ENCODE results near the gene ELMO1. TPM values are rescaled to one million over a fixed set of nuclear protein-coding genes. Genes with fewer than 3 reads are reported as not detected.

The ELMO1 gene
- total and polyA plus RNA-seq, 10 of the 15 experiments (the other 5 are each of a cell fraction or from before 2014, with no cell fraction given) = 22.6 to 85.9 (median 56.6) TPM

DNA sequence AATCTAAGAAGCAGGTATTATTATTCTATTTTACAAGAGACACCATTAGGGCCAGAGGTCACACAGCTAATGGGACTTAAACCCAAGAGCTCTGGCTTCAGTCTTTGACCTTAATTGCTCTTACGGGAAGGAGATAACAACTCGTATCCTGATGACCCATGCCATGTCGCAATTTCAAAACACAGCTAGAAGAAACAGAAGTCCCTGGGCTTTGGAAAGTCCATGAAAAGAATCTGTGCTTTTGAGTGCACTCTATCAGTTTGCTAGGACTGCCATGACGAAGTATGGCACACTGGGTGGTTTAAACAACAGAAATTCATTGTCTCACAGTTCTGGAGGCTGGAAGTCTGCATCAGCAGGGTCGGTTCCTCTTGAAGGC is 476.5 kb downstream of the ELMO1 start:
- CTCF ChIA-PET = interaction anchor here (1.1 to 5.7 kb wide), 7 partner anchors 8 to 25 kb away, joined by 3 to 53 read pairs (median 7); no protein-coding TSS in a partner anchor
- BruUV-seq (replicated peaks) = no TSS peak
- Histone ChIP-seq H3K79me2 (ENCODE audit: control insufficient read depth, insufficient read depth, low read length) (no peaks in the 10 kb centered on the region), H3K9ac (ENCODE audit: control insufficient read depth, insufficient read depth, low read length) (no peak overlapping the region), H3K27ac (ENCODE audit: control insufficient read depth, insufficient read depth) (no peak overlapping the region), H4K20me1 (ENCODE audit: control insufficient read depth, insufficient read depth) (no peaks in the 10 kb centered on the region), H3K4me2 (ENCODE audit: control insufficient read depth, insufficient read depth) (no peak overlapping the region), H3K4me1 (ENCODE audit: control insufficient read depth, insufficient read depth, low read length) (no peaks in the 10 kb centered on the region), H2AFZ (ENCODE audit: control insufficient read depth, low read depth, low read length) (no peak overlapping the region), H3K27me3 (replicated peaks in 1 of 2; ENCODE audit: control insufficient read depth in 2 of 2, insufficient read depth in 2 of 2, low read length in 1 of 2) (no peaks in the 10 kb centered on the region), H3K9me3 (replicated peaks; ENCODE audit: control insufficient read depth, insufficient read depth, low read length) (no peaks in the 10 kb centered on the region; the same call in 2 of the 3 replicates), H3K36me3 (ENCODE audit: control insufficient read depth in 2 of 2, insufficient read depth in 2 of 2, low read length in 1 of 2) (no peaks in the 10 kb centered on the region), H3K4me3 (no peak overlapping the region)
- DNase-seq (ENCODE audit: low read depth, low spot score) (no peak), FAIRE-seq (no peak), ATAC-seq (no peak)
- POLR2A ChIA-PET = interaction anchor here (1.3 kb wide), 1 partner anchor 13 kb away, joined by 3 read pairs; no protein-coding TSS in a partner anchor
- SMC1A ChIA-PET (ENCODE audit: uncharacterized antibody, unreplicated experiment) = interaction anchor here (1.2 to 5.8 kb wide), 7 partner anchors 8 to 210 kb away, joined by 3 to 50 read pairs (median 7); no protein-coding TSS in a partner anchor
- in situ Hi-C loops (cut with MboI) (no loop called here), intact Hi-C loops (cut with micrococcal nuclease; ENCODE audit: unreplicated experiment) (no loop called here)
- TF ChIP-seq IRF4 (IDR thresholded peaks at IDR 0.05; ENCODE audit: low read depth, low read length) = no peak
- TF ChIP-seq BHLHE40 (IDR thresholded peaks at IDR 0.05; ENCODE audit: borderline replicate concordance in 1 of 2, low read depth in 2 of 2, low read length in 1 of 2) = no peak
- TF ChIP-seq FOXK2 (IDR thresholded peaks at IDR 0.05) = no peak
- TF ChIP-seq BRCA1 (IDR thresholded peaks at IDR 0.05; ENCODE audit: low read depth, low read length) = no peak
- RAD21 ChIA-PET (ENCODE audit: unreplicated experiment) = interaction anchor here (1.5 to 2.1 kb wide), 2 partner anchors 13 to 210 kb away, joined by 9 to 15 read pairs; no protein-coding TSS in a partner anchor
- 96% methylated on average over 5 of the region's 5 CpGs for WGBS (ENCODE audit: insufficient coverage, insufficient replicate concordance, low lambda C conversion rate, missing lambda C conversion rate)

GRCh38 chr7:36971515-36972139 is 477.0 kb downstream of the ELMO1 start:
- ChIA-PET CTCF (interaction anchor here (0.8 to 5.7 kb wide), 13 partner anchors 8 to 484 kb away, joined by 3 to 94 read pairs (median 6); no protein-coding TSS in a partner anchor), POLR2A (interaction anchor here (0.6 to 1.3 kb wide), 3 partner anchors 9 to 28 kb away, joined by 3 read pairs; no protein-coding TSS in a partner anchor), SMC1A (ENCODE audit: uncharacterized antibody, unreplicated experiment) (interaction anchor here (0.6 to 5.8 kb wide), 8 partner anchors 9 to 210 kb away, joined by 3 to 50 read pairs (median 6); no protein-coding TSS in a partner anchor), RAD21 (ENCODE audit: unreplicated experiment) (interaction anchor here (0.8 to 2.1 kb wide), 8 partner anchors 8 to 210 kb away, joined by 3 to 15 read pairs (median 4); no protein-coding TSS in a partner anchor)
- in situ Hi-C loops (cut with MboI) (no loop called here), intact Hi-C loops (cut with micrococcal nuclease; ENCODE audit: unreplicated experiment) (no loop called here)
- Histone ChIP-seq H3K36me3 (ENCODE audit: control insufficient read depth in 2 of 2, insufficient read depth in 2 of 2, low read length in 1 of 2) (no peaks in the 10 kb centered on the region), H3K4me1 (ENCODE audit: control insufficient read depth, insufficient read depth, low read length) (no peaks in the 10 kb centered on the region), H3K9me3 (replicated peaks; ENCODE audit: control insufficient read depth, insufficient read depth, low read length) (no peaks in the 10 kb centered on the region; the same call in 2 of the 3 replicates), H3K27me3 (replicated peaks in 1 of 2; ENCODE audit: control insufficient read depth in 2 of 2, insufficient read depth in 2 of 2, low read length in 1 of 2) (no peaks in the 10 kb centered on the region), H3K27ac (ENCODE audit: control insufficient read depth, insufficient read depth) (no peak overlapping the region), H3K4me3 (no peak overlapping the region), H4K20me1 (ENCODE audit: control insufficient read depth, insufficient read depth) (no peaks in the 10 kb centered on the region), H2AFZ (ENCODE audit: control insufficient read depth, low read depth, low read length) (no peak overlapping the region), H3K9ac (ENCODE audit: control insufficient read depth, insufficient read depth, low read length) (no peak overlapping the region), H3K4me2 (ENCODE audit: control insufficient read depth, insufficient read depth) (no peak overlapping the region), H3K79me2 (ENCODE audit: control insufficient read depth, insufficient read depth, low read length) (no peaks in the 10 kb centered on the region)
- FAIRE-seq (no peak), DNase-seq (ENCODE audit: low read depth, low spot score) (no peak), ATAC-seq (no peak)
- WGBS (ENCODE audit: insufficient coverage, insufficient replicate concordance, low lambda C conversion rate, missing lambda C conversion rate) = 93% methylated on average over 9 of the region's 9 CpGs
- BruUV-seq (replicated peaks) = no TSS peak
- TF ChIP-seq, protein P1, sequence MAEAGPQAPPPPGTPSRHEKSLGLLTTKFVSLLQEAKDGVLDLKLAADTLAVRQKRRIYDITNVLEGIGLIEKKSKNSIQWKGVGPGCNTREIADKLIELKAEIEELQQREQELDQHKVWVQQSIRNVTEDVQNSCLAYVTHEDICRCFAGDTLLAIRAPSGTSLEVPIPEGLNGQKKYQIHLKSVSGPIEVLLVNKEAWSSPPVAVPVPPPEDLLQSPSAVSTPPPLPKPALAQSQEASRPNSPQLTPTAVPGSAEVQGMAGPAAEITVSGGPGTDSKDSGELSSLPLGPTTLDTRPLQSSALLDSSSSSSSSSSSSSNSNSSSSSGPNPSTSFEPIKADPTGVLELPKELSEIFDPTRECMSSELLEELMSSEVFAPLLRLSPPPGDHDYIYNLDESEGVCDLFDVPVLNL (IDR thresholded peaks at IDR 0.05; ENCODE audit: low read depth, low read length) = no peak
- TF ChIP-seq ZNF217 (IDR thresholded peaks at IDR 0.05) (no peak), ETV6 (conservative IDR thresholded peaks at IDR 0.05 in 1 of 2, IDR thresholded peaks at IDR 0.05 in 1 of 2; ENCODE audit: borderline replicate concordance in 1 of 2, low read depth in 1 of 2) (no peak), FOS (IDR thresholded peaks at IDR 0.05; ENCODE audit: borderline replicate concordance, extremely low read depth, insufficient read length) (no peak), REST (IDR thresholded peaks at IDR 0.05; ENCODE audit: low read depth, low read length) (no peak)

Data from GM12878 (cell line).